T-helper 1 cell (primary cell): Measurements from ENCODE around the gene SLC17A5.
A peak's percentile ranks its signal among the peaks of the same experiment; 100 is the strongest.
"Not testable (repeated sequence)": the region's sequence is repeated elsewhere in the genome, so short reads cannot be mapped to it uniquely, and the experiment has no call there.

Source experiments
- DNase-seq, 5 donors: peaks; one replicate each; pipeline ENCODE4 v3.0.0-alpha.2; 2012 to 2020
- total RNA-seq, 4 donors: gene quantifications; one replicate each; lab custom pipeline; 2026; lab: John Stamatoyannopoulos, UW

Gene SLC17A5, protein sequence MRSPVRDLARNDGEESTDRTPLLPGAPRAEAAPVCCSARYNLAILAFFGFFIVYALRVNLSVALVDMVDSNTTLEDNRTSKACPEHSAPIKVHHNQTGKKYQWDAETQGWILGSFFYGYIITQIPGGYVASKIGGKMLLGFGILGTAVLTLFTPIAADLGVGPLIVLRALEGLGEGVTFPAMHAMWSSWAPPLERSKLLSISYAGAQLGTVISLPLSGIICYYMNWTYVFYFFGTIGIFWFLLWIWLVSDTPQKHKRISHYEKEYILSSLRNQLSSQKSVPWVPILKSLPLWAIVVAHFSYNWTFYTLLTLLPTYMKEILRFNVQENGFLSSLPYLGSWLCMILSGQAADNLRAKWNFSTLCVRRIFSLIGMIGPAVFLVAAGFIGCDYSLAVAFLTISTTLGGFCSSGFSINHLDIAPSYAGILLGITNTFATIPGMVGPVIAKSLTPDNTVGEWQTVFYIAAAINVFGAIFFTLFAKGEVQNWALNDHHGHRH
- 10.1 to 15.0 (median 12.9) reads per million in 4 donors for total RNA-seq

DNA sequence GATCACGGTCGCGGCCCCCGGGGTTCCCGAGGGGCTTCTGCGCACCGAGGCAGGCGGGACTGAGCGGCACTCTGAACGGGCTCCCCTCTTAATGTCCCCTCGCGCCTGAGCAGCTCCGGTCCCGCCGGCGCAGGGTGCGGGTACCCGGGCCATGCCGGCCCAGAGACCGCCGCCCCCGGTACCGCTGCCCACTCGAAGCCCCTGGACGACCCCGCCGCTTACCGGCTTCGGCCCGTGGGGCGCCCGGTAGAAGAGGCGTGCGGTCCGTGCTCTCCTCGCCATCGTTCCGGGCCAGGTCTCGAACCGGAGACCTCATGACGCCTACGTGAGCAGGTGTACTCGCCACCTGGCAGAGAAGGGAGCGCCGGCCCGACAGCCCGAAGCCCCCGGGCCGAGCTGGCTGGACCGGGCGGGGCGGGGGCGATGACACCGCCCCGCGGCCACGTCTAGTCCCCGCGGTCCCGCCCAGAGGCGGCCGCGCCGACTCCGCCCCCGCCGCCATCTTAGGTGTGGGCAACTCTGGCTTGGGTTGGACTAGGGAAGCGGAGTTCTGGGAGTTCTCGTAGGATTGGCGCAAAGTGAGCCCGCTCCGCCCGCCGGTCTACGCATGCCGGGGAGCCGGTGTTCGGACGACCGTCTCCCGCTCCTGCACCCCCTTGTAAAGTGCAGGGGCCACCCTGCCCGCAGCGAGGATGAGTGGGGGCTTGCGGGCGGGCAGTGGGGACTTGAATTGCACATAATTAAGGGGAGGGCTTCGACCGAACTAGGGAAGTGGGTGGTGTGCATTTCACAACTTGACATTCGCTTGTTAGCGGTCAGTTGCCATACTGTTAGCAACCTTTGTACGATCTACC is at the start of gene SLC17A5:
Gene SLC17A5, minus strand, starts transcription at position 422 of the 854 bp plus-strand sequence. Its CDS starts 106 bp downstream, at position 316.
- DNase-seq, result peak; percentile 80 to 90 (median 86)

DNA sequence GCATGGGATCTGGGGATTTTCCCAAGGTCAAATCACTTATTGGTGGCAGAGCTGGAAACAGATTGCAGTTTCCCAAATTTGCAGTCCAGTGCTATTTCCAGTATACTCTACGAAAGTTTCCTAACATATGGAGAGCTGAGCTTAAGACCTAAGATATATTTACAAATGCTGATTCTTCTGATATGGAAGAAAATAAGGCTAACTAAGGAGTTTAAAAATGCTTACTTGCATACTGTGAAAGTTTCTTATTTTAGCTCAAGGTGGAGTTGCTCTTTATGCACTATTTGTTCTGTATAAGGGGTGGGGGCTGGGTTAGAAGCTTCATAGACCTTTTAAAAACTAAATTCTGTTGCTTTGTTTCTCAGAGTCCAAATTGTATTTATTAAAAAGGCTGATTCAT is 49.7 kb upstream of the SLC17A5 start:
- no peak for DNase-seq

GRCh38 chr6:73702444-73702843 is 48.7 kb upstream of the SLC17A5 start:
- no peak for DNase-seq

DNA sequence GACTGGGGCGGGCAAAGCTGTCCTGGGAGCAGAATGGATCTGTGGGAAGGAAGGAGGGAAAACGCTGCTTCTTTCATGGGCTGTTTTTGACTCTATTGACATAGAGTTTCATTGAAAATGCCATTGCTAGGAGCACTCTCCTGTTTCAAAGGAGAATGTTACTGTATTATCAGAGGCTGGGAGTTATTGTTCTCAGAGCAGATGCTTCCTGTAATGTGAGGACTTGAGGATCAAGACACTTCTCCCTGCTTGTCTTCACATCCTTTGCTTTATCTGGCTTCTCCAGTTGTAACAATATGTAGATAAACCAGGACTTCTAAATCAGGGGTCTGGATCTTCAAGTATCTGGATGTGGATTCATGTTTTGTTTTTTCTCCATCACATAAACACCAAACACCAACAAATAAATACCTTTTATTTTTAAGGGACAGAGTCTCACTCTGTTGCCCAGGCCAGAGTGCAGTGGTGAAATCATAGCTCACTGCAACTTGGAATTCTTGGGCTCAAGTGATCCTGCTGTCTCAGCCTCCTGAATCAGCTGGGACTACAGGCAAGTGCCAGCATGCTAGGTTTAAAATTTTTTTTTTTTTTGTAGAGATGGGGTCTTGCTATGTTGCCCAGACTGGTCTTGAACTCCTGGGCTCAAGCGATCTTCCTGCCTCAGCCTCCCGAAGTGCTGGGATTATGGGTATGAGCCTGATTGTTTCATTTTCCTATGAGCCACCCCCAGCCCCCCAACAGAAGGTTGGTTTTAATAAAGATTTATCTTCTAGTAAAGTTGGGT is 46.1 kb upstream of the SLC17A5 start:
- no peak for DNase-seq

GRCh38 chr6:73696966-73697655 is 43.3 kb upstream of the SLC17A5 start:
- DNase-seq, result peak in 1 of 5 donors; percentile 36

DNA sequence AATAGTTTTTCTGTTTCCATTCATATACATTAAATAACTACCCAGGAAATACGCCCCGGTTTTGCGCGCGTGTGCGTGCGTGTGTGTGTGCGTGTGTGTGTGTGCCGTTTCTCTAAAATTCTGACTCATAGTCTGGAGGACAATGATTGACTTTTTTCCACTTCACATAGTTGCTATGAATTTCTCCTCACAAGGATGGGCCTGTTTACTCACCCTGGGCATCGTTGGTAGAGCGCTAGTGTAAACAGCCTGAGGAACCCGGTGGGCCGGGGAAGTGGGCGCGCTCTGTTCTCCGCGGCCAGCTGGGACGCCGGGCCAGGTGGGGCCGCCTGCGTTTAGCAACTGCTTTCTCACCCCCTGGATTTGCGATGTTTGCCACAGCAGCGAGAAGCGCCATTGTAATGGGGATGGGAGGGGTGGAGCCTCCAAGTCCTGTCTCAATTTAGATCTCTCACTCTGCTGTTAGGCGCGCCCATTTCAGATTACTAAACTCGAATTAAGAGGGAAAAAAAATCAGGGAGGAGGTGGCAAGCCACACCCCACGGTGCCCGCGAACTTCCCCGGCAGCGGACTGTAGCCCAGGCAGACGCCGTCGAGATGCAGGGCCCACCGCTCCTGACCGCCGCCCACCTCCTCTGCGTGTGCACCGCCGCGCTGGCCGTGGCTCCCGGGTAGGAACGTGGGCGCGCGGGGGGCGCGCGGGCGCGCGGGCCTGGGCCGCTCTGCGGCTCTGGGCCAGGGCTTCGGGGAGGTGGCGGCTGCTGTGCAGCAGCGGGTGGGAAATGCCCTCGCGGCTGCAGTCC is 42.0 kb upstream of the SLC17A5 start, which contains the start of gene CD109:
Gene CD109, plus strand, starts transcription at position 585 of the 803 bp plus-strand sequence. Its CDS starts 13 bp downstream, at position 598.
- peak in 4 of 5 donors; percentile 10 to 81 (median 13) for DNase-seq

- DNase-seq, result peak in 1 of 5 donors; percentile 22
Measured at GRCh38 chr6:73694711-73695411, 41.1 kb upstream of the SLC17A5 start.

DNA sequence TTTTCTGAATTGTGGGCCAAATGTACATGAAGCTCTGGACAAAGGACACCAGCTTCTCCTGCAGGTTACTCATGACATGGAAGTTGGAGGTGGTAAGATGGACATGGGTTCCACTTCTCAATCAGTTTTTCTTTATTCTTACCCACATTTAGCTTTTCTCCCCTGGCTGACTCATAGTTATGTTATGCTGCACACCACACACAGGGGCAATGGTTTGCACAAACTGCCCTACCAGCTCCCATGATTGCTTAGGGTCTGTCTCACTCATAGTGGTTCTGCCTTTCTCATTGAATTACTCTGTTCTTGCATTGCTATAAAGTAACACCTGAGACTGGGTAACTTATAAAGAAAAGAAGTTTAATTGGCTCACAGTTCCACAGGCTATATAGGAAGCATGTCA is 37.7 kb upstream of the SLC17A5 start:
- DNase-seq, result no peak

DNA sequence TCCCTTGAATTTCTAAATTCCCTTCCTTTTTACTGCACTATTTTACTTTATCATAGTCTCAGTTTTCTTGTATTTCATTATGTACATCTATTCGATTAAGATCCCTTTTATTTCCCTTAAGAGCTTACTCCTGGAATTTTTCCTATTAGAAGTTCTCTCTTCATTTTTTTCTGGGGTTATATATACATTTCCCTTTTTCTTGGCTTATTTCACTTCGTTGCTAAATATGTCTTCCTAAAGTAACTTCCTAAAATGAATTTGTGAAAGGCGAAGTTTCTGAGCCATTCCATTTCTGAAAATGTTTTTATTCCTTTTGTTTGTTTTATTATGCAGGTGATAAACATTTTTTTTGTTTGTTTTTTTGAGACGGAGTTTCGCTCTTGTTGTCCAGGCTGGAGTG is 36.3 kb upstream of the SLC17A5 start:
- DNase-seq, result no peak

DNA sequence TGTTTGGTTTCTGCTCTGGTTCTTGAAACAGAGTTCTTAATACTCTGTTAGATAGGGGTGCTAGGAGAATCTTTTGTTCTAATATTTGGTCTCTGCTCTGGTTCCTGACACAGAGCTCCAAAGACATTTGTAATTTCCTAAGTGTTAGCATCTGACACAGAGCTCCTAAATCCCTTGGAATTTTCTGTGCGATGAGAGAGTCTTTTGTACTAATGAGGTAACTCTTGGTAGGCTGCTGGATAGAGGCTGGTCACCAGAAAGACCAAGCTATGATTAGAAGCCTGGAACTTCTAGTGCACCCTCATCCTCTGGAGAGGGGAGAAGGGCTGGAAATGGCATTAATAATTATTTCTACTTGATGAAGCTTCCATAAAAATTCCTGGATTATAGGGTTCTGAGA is 34.6 kb upstream of the SLC17A5 start:
- no peak for DNase-seq

GRCh38 chr6:73683574-73683973 is 29.8 kb upstream of the SLC17A5 start:
- DNase-seq, result not testable (repeated sequence)

DNA sequence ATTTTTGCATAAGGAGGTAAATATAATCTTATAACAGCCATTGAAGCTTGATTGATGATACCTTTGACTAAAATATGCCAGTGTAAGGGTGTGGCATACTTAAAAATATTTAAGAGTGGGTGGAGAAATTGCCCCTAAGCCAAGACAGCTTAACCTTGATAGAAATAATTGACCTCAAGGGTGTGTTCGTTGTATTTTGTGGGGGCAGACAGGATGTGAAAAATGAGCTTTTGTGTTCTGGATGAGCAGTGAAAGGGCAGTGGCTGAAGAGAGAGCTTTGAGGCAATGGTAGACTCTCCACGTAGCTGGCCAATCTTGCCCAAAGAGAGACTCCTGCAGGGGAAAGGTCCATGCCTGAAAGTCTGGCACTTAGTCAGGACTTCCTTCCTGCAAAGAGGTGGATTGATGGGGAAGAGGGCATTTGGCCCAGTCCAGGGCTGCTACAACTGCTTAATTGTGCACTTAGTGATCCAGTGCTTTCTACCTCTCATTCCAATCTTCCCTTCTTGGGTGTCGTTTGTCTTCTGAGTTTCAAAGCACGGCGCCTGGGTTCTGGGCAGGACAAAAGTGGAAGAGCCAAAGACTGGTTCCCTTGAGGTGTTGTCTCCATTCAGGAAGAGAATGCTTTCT is 26.6 kb upstream of the SLC17A5 start:
- DNase-seq, result no peak

DNA sequence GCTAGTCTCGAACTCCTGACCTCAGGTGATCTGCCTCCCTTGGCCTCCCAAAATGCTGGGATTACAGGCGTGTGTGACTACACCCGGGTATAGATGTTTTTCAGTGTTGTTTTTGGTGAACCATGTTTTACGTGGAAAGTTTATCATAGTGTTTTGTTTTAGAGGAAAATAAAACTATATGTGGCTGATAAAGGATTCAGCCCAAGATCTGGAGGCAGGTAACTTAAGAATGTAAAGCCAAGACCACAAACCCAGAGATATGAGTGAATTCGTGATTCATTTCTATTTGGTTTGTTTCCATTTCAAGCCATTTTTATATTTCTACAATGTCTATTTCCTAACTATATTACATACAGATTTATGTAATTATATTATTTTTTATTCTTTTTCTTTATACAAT is 26.1 kb upstream of the SLC17A5 start:
- DNase-seq, result not testable (repeated sequence)

DNA sequence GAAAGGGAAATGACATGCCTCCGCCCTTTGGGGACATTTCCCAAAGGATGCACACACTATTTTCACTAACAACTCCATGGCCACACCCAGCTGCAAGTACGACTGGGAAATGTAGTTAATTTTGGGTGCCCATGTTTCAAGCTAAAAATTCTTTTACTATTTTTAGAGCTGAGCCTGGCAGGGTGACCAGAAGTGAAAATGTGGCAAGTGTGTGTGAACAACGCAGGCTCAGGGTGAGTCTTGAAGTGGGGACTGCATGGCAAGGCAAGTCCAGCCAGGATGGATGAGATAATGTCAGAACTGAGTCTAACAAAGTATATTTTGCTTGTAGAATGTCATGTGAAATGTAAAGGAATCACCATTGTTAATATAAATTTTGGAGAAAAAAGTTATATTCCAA is 25.2 kb upstream of the SLC17A5 start:
- no peak for DNase-seq

DNA sequence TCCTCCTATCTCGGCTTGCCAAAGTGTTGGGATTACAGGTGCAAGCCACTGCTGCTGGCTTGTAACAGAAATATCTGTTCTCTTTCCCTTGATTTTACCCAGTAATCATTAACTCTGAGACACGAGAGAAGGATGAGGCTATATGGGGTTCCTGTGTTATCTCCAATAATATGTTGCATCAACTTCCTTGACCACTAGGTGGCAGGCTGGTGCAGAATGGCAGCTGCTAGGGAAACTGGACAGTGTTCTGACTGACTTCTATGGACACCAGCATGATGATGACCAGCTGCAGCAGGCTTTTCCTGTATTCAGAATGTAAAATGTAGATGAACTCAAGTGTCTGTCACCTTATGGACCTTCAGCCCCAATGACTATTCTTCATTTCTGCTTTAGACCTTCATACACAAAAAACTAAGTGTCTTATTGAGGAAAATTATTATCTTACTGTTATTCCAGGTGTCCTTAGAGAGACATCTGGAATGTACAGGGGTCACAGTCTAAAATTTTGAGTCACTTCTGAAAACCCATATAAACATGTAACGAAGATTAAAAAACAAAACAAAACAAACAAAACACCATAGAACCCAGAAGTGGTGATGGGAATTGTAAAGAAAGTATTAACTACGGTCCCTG is 21.8 kb upstream of the SLC17A5 start:
- DNase-seq, result peak; percentile 15 to 64 (median 44)

DNA sequence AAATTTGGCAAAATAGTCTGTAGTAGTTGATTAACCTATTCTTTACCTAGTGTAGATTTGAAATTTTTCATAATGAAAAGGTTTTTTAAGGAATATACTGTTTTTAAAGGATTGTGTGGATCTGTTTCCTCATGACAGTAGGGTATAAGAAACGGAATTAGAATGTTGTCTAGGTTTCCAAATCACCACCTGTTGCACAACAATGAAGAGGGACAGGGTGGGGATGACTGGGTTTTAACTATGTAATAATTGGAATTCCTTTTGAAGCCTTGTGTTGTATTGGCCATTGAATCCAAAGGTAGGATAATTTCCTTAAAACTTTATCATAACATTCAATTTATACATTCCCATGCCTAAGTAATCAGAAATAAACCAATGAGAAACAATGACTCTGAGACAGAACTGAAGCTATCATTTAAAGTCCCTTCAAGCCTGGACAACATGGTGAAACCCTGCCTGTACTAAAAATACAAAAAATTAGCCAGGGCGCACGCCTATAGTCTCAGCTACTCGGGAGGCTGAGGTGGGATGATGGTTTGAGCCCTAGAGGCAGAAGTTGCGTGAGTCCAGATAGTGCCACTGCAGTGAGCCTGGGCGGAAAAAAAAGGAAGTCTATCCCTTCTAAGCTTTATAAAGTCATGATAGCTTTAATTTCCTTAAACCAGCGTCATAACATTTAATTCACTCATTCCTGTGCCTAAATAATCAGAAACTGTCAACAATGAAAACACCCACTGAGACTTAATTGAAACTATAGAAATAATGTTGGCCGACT is 18.3 kb upstream of the SLC17A5 start:
- no peak for DNase-seq

GRCh38 chr6:73669005-73669404 is 15.2 kb upstream of the SLC17A5 start:
- DNase-seq, result no peak

DNA sequence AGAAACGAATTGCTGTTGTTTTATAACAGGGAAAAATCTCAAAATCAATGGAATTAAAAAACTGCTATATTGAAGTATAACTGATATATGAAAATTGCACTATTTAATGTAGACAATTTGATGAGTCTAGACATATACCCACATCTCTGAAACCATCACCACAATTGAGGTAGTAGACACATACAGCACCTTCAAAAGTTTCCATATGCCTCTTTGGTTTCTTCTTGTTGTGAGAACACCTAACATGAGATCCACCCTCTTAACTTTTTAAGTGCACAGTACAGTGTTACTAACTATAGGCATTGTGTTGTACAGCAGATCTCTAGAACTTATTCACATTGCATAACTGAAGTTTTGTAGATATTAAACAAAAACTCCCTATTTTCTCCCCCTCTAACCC is 14.0 kb upstream of the SLC17A5 start:
- DNase-seq, result no peak
